Ovary (tissue), 3 donors: ENCODE data around the gene SNX8.

Experiments used
- EP300 ChIP-seq: sonication (generic); formaldehyde crosslinking; IDR thresholded peaks from one replicate; pipeline ENCODE4 v1.6.1; 2017; ENCODE audit warnings: antibody characterized with exemption
- TF ChIP-seq, protein P1 (sequence below), 3 donors: fragments of 450-650 bp in 2 of 3; fragments of 200-600 bp in 1 of 3; IDR thresholded peaks; one replicate each; pipeline versions ENCODE4 v1.5.1 to v1.8.0; 2016 to 2022; ENCODE audit warnings: antibody characterized with exemption in 3 of 3, mild to moderate bottlenecking in 1 of 3
- donor health status: DM: no; HTN: no; CAD: no.

DNA sequence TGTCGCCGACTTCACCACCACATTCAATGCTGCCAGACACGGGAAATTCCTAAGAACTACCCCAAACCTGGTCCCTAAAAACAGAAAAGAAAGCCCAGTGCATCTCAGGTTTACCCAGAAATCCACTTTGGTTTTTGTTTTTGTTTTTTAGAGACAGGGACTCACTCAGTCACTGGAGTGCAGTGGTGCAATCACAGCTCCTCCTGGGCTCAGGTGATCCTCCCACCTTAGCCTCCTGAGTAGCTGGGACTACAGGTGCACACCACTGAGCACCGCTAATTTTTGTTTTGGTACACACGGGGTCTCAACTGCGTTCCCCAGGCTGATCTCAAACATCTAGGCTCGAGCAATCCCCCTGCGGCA lies 104.3 kb downstream of the SNX8 start:
- TF ChIP-seq EP300 = no peak
- TF ChIP-seq, protein P1, sequence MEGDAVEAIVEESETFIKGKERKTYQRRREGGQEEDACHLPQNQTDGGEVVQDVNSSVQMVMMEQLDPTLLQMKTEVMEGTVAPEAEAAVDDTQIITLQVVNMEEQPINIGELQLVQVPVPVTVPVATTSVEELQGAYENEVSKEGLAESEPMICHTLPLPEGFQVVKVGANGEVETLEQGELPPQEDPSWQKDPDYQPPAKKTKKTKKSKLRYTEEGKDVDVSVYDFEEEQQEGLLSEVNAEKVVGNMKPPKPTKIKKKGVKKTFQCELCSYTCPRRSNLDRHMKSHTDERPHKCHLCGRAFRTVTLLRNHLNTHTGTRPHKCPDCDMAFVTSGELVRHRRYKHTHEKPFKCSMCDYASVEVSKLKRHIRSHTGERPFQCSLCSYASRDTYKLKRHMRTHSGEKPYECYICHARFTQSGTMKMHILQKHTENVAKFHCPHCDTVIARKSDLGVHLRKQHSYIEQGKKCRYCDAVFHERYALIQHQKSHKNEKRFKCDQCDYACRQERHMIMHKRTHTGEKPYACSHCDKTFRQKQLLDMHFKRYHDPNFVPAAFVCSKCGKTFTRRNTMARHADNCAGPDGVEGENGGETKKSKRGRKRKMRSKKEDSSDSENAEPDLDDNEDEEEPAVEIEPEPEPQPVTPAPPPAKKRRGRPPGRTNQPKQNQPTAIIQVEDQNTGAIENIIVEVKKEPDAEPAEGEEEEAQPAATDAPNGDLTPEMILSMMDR (IDR thresholded peaks at IDR 0.05) = no peak
